ENCODE results near the gene CD200R1. TPM values are rescaled to one million over a fixed set of nuclear protein-coding genes. Genes with fewer than 3 reads are reported as not detected.

Gene CD200R1
- total RNA-seq, 4 donors from 2014 or later = 0.22 to 2.1 (median 0.91) TPM

DNA sequence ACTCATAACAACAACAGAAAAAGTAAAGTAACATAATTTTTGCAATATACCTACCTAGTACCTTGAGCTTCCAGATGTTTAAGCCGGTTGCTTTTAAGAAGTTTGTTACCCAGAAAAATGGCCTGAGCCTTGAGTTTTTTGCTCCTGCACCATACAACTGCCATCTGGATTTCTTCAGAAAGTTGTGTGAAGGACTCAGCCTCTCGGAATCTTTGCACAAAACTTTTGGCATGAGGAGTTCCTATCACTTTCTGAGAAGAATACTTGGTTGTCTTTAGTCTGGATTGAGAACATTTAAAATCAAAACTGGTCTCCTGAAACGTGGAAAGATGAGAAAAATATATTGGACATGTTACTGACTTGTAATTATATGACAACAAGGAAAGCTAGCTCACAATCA lies 33.2 kb upstream of the CD200R1 start:
- no peaks in the 10 kb centered on the region for H3K4me1 ChIP-seq
- TF ChIP-seq, protein P1, sequence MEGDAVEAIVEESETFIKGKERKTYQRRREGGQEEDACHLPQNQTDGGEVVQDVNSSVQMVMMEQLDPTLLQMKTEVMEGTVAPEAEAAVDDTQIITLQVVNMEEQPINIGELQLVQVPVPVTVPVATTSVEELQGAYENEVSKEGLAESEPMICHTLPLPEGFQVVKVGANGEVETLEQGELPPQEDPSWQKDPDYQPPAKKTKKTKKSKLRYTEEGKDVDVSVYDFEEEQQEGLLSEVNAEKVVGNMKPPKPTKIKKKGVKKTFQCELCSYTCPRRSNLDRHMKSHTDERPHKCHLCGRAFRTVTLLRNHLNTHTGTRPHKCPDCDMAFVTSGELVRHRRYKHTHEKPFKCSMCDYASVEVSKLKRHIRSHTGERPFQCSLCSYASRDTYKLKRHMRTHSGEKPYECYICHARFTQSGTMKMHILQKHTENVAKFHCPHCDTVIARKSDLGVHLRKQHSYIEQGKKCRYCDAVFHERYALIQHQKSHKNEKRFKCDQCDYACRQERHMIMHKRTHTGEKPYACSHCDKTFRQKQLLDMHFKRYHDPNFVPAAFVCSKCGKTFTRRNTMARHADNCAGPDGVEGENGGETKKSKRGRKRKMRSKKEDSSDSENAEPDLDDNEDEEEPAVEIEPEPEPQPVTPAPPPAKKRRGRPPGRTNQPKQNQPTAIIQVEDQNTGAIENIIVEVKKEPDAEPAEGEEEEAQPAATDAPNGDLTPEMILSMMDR (IDR thresholded peaks at IDR 0.05) = no peak
- TF ChIP-seq POLR2A (IDR thresholded peaks at IDR 0.05) (no peak), EP300 (IDR thresholded peaks at IDR 0.05) (no peak)
- no peak overlapping the region for H3K4me3 ChIP-seq
- no peak overlapping the region for H3K27ac ChIP-seq
- H3K9me3 ChIP-seq = no peaks in the 10 kb centered on the region
- no peak for DNase-seq (ENCODE audit: low spot score in 2 of 2)
- peaks cover 0 to 93% (median 9%) of the 10 kb centered on the region in 3 donors for H3K36me3 ChIP-seq
- no peaks in the 10 kb centered on the region for H3K27me3 ChIP-seq
- WGBS, 2 donors = 83 to 88% methylated on average over 3 of the region's 3 CpGs

DNA sequence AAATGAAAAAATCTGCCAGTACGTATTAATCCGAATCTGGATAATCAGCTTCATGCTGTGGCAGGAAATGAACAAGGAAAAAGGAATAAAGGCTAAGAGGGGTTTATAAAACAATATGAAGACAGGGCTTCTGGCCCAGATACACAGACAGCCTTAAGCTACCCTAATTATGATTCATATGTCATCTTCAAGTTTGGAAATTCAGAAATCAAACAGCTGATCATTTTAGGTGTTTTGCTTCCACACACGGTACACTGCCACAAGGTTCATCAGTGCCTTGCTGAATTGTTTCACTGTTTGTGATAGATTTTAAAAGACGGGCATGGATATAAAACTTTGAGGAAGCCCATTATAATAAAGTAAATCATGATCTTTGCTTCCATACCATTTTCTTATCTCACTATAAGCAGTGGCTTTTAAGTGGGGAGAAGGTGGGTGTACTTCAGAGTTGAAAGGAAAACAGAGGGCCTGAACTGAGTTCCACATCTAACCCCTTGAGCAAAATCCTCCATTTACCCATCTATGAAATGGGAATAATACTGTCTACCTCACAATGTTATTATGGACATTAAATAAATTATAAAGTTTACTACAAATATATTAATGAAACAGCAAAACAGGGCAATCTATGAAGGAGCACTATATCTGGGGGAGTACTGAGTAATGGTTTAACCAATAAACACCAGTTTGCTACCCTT lies 31.6 kb upstream of the CD200R1 start:
- WGBS, 2 donors = 81 to 88% methylated on average over 4 of the region's 4 CpGs
- no peaks in the 10 kb centered on the region for H3K27me3 ChIP-seq
- TF ChIP-seq, protein P1 (IDR thresholded peaks at IDR 0.05) = no peak
- TF ChIP-seq POLR2A (IDR thresholded peaks at IDR 0.05) (no peak), EP300 (IDR thresholded peaks at IDR 0.05) (no peak)
- no peaks in the 10 kb centered on the region for H3K4me1 ChIP-seq
- no peaks in the 10 kb centered on the region for H3K9me3 ChIP-seq
- no peak for DNase-seq (ENCODE audit: low spot score in 2 of 2)
- peaks cover 0 to 91% (median 13%) of the 10 kb centered on the region in 3 donors for H3K36me3 ChIP-seq
- H3K4me3 ChIP-seq = no peak overlapping the region
- H3K27ac ChIP-seq = no peak overlapping the region

DNA sequence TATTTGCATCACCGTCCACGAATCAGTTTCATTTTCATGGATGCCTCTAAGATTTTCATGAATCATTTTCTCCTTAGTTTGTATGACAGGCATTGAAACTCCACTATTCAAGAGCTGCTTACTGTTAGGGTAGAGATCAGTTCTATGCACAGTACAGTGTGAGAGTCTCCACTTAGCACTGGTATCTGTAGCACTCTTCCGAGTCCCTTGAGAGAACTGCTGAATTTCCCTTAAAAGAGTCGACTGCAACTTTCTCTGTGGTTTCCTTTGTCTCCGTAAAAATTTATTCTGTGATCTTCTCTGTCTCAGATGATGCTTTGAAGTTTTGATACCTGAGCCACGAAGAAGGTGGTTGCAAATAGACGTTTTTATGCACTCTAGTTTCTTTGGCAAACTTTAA lies 30.7 kb upstream of the CD200R1 start:
- H3K9me3 ChIP-seq = no peaks in the 10 kb centered on the region
- WGBS, 2 donors = 83 to 84% methylated on average over 7 of the region's 7 CpGs
- peaks cover 0 to 85% (median 13%) of the 10 kb centered on the region in 3 donors for H3K36me3 ChIP-seq
- no peak overlapping the region for H3K4me3 ChIP-seq
- H3K27ac ChIP-seq = no peak overlapping the region
- no peak for TF ChIP-seq POLR2A (IDR thresholded peaks at IDR 0.05)
- no peak for TF ChIP-seq EP300 (IDR thresholded peaks at IDR 0.05)
- TF ChIP-seq, protein P1 (IDR thresholded peaks at IDR 0.05) = no peak
- no peak for DNase-seq (ENCODE audit: low spot score in 2 of 2)
- H3K4me1 ChIP-seq = no peaks in the 10 kb centered on the region
- H3K27me3 ChIP-seq = no peaks in the 10 kb centered on the region

DNA sequence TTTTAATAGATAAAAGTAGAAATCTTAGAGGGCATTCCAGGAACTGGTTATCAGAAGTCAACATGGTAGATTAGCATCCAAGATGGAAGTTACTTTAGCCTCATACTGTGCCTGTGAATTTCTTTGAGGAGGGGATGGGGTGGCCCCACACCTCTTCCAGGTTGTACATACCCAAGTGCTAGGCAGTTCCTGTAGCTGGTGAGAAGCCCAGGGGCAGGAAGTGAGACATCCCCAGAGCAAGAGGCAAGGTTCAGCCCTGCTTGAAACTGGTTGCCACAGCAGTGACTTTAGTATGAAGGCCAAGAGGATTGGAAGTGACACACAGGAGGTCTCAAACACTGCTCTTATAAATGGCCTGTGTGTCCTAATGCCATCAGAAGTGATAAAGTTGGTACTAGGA lies 27.8 kb upstream of the CD200R1 start:
- DNase-seq (ENCODE audit: low spot score in 2 of 2) = no peak
- Histone ChIP-seq H3K4me3 (no peak overlapping the region), H3K27me3 (no peaks in the 10 kb centered on the region), H3K9me3 (no peaks in the 10 kb centered on the region), H3K27ac (no peak overlapping the region), H3K4me1 (peaks cover 0 to 4% (median 0%) of the 10 kb centered on the region in 4 donors), H3K36me3 (peaks cover 0 to 85% (median 8%) of the 10 kb centered on the region in 3 donors)
- TF ChIP-seq EP300 (IDR thresholded peaks at IDR 0.05) (no peak), POLR2A (IDR thresholded peaks at IDR 0.05) (no peak)
- TF ChIP-seq, protein P1 (IDR thresholded peaks at IDR 0.05) = no peak

DNA sequence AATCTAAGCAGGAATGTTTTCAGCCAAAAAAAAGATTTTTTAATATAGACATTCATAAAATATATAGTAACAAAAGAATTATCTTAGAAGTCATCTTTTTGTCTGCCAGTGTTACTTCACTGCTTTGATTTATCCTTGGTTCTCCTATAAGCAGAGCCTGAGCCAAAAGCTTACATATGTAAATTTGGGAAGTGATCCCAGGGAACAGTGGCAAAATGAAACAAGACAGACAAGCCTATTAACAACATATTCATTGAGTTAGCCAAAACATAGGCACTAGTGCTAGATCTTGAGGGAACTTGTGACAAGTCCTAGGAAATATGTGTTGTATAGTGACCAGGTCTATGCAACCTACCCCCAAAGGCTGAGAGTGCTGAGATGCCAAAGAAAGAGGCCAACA lies 27.1 kb upstream of the CD200R1 start:
- no peaks in the 10 kb centered on the region for H3K27me3 ChIP-seq
- no peaks in the 10 kb centered on the region for H3K9me3 ChIP-seq
- H3K27ac ChIP-seq = no peak overlapping the region
- peaks cover 0 to 79% (median 4%) of the 10 kb centered on the region in 3 donors for H3K36me3 ChIP-seq
- no peak for DNase-seq (ENCODE audit: low spot score in 2 of 2)
- no peak overlapping the region for H3K4me3 ChIP-seq
- TF ChIP-seq EP300 (IDR thresholded peaks at IDR 0.05) = no peak
- H3K4me1 ChIP-seq = peaks cover 0 to 6% (median 0%) of the 10 kb centered on the region in 4 donors
